ENCODE results near the gene UBTD2.
"Not testable (repeated sequence)": the region's sequence is repeated elsewhere in the genome, so short reads cannot be mapped to it uniquely, and the experiment has no call there.

The UBTD2 gene

DNA sequence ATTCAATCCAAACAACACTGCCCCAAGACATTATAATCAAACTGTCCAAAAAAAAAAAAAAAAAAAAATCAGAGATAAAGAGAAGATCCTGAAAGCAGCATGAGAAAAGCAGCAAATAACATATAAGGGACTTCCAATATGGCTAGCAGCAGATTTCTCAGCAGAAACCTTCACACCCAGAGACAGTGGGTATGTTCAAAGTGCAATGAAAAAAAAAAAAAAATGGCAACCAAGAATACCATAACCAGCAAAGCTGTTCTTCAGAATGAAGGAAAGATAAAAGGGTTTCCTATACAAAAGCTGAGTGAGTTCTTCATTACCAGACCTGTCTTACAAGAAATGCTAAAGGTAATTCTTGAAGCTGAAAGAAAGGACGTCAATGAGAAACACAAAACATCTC lies 32.1 kb downstream of the UBTD2 start:
- DNase-seq (ENCODE audit: low spot score): no peak

- no peak for DNase-seq (ENCODE audit: low spot score)
Observed at GRCh38 chr5:172248637-172249036, 34.9 kb downstream of the UBTD2 start.

DNA sequence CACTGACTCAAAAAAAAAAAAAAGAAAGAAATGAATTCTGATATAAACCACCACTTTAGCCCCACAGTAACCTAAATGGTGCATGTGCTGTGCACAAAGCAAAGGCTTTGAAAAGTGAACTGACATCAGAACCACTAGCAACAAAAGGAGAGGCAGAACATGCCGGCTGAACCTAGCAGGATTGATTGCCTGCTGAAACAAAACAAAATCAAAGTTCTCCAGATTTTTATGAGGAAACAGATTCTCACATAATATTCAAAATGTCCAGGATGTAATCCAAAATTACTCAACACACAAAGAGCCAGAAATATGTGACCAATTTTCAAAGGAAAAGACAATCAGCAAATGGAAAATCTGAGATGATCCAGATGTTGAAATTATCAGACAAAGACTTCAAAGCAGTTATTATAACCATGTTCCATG lies 37.9 kb downstream of the UBTD2 start:
- no peak for DNase-seq (ENCODE audit: low spot score)

DNA sequence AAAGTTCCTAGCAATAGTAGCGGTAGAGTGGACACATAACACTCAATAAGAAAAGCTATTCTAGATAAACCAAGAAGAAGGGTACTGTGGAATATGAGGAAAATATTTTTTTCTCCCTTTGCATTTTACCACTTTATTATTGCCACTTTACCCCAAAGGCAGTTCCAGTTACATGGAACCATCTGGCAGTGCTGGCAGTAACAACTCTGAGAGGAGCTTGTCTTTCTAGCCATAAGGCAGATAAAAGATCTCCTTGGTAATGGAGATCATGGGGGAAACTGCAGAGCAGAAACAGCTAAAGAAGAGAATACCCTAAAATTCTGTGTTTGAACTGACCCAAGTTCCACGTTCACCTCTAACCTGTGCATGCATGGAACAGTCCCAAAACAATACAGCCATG lies 38.5 kb downstream of the UBTD2 start:
- DNase-seq (ENCODE audit: low spot score): no peak

- no peak for DNase-seq (ENCODE audit: low spot score)
Observed at GRCh38 chr5:172243302-172243701, 40.3 kb downstream of the UBTD2 start.

DNA sequence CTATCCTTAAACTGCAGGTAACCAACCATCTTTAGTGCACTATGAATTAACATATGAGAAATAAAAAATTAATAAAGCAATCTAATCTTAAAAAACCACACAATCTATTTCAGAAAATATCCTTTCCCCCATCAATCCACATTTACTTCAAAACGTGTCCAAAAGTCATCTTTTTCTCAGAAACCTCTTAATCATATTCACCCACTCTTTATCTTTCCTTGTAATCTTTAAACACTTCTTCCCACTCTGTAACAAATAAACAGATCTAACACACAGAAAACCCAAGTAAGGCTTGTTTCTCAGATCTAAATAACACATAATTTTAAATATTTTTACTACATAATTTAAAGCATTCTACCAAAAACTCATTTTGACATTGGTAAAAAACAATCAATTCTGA lies 45.2 kb downstream of the UBTD2 start:
- no peak for DNase-seq (ENCODE audit: low spot score)

DNA sequence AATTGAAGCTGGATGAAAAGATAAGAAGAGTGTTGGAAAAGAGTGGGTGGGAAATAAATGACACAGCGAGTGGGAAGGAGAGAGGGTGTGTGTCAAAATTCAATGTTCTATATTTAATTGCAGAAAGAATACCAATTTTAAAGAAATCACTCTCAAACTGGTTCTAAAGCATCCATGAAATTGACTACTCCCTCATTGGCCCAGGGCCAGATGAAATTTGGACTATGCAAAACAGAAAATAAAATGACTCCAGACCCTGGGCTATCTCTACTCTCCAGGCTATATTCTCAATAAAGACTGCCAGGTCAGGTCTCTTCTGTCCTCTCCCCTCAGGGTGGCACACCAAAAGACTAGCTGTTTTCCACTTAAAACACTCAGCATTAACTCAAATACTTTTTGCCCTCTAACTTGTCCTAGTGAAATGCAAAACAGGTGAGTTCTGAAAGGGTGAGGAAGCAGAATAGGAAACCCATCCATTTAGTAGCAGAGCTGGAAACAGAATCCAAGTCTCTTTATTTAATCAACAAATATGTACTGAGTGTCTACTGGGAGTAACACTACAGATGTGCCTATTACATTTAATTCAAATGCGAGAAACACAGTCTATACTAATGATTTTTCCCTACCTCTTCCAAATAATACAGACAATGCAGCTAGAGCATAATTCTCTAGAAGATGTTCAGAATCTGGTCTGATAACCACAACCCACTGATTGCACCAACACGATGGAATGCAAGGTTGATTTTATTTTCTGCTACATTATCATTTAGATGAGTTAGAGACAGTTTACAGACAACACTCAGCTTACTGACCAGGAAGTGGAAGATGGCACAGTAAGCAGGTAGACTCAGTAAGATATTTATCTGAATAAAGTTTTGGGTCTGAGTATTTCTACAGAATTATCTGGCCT lies 47.5 kb downstream of the UBTD2 start:
- DNase-seq (ENCODE audit: low spot score): no peak

DNA sequence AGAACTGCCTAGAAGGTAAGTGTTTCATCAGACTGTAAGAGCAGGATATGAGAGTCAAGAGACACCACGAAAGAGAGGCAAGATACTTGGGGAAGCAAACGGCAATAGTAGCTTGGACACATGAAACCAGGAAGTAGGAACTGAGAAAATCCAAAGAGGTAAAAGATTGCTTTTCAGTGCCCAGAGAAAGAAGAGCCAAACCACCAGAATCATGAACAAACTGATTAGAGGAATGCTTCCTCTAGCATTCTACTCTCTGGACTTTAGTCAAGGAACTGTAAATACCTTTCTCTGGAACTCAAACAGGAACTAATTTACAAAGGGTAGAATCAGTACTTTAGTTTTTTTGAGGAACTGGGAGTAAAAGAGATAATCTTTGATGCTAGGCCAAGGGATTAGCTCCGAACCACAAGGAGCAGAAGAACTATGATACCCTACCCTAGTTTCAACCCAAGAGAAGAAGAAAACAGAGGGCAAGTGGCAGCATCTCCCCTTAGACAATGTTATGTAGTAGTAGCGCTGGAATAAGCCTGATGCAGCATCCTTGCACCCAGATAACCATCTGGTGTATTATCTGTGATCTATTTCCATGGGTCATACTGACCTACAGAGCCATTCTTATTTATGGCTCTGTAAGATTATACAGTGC lies 48.3 kb downstream of the UBTD2 start:
- no peak for DNase-seq (ENCODE audit: low spot score)

- DNase-seq (ENCODE audit: low spot score): no peak
Observed at GRCh38 chr5:172234031-172234430, 49.5 kb downstream of the UBTD2 start.

- DNase-seq (ENCODE audit: low spot score): no peak
Observed at GRCh38 chr5:172229904-172230303, 53.7 kb downstream of the UBTD2 start.

DNA sequence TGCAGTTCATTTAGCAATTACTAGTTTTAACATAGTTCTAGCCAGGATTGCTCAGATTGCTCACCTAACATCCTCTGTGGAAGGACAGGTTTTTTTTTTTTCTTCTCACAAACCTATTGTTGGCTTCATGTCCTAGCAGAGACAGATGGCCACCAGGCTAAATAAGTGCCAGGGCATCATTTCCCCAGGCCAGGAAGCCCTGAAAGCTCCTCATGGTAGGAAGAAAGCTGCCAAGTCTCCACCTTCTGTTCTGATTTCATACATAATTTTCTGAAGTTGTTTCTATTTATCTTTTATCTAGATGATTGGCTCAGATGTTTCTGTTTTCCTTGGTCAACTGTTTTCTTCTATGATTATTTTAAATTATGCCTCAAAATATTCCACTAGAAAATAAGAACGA lies 58.6 kb downstream of the UBTD2 start:
- no peak for DNase-seq (ENCODE audit: low spot score)

DNA sequence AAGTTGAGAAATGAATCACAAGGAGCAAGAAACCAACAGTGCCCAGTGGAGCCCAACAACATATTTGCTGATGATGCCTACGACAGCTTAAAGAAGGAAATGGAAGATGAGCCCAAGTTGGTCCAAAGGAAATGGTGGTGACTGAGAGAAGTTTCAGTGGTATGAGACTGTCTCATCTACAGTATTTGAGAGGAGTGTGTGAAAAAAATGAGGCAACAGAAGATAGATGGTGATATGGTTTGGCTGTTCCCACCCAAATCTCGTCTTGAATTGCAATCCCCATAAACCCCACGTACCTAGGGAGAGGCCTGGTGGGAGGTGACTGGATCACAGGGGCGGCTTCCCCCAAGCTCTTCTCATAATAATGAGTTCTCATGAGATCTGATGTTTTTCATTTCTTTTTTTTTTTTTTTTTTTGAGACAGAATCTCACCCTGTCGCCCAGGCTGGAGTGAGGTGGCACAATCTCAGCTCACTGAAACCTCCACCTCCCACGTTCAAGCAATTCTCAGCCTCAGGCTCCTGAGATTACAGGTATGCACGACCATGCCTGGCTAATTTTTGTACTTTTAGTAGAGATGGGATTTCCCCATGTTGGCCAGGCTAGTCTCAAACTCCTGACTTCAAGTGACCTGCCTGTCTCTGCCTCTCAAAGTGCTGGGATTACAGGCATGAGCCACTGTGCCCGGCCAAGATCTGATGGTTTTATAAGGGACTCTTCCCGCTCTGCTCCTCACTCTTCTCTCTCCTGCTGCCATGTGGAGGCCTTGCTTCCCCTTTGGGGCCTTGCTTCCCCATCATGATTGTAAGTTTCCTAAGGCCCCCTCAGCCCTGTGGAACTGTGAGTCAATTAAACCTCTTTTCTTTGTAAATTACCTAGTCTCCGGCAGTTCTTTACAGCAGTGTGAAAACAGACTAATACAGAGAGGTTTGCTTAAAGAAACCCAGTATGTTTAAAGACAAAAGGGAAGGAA lies 59.4 kb downstream of the UBTD2 start:
- no peak for DNase-seq (ENCODE audit: low spot score)

DNA sequence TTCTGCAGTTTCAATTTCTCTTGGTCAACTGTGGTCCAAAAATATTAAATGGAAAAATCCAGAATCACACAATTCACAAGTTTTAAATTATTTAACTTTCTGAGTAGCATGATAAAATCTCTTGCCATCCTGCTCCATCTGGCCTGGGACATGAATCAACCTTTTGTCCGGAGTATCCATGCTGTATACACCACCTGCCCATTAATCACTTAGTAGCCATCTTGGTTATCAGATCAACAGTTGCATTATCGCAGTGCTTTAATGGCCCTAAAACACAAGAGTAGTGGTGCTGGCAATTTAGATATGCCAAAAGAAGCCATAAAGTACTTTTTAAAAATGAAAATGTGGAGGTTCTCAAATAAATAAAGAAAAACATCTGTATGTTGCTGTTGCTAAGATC lies 64.3 kb downstream of the UBTD2 start:
- DNase-seq (ENCODE audit: low spot score): no peak

DNA sequence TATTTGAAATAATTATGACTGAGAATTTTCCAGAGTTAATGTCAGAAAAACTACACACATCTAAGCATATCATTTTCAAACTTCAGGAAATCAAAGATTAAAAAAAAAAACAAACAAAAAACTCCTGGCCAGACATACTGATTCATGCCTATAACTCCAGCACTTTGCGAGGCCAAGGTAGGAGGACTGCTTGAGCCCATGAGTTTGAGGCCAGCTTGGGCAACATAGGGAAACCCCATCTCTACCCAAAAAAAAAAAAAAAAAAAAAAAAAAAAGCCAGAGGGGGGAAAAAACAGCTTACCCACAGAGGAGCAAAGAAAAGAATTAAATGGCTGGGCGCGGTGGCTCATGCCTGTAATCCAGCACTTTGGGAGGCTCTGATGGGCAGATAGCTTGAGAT lies 67.2 kb downstream of the UBTD2 start:
- DNase-seq (ENCODE audit: low spot score): no peak

- no peak for DNase-seq (ENCODE audit: low spot score)
Observed at GRCh38 chr5:172213126-172213525, 70.4 kb downstream of the UBTD2 start.

GRCh38 chr5:172211676-172212075 lies 71.9 kb downstream of the UBTD2 start:
- no peak for DNase-seq (ENCODE audit: low spot score)

DNA sequence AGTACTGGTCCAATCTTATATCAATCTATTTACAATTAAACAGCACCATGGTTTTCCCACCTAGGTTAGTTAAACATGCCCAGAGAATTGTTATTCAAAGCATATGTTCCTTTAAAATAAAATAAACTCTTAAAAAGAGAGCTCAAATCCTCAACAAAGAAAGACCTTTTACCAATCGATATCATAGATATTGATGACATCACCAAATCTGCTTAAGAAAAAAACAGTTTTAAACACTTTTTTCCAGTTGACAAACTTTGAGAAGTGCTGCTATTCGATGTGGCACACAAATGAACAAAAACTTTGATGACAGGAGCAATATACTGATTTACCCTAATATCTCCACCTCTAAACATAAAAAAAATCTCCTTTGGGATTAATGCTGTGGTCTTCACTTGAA lies 73.8 kb downstream of the UBTD2 start:
- DNase-seq (ENCODE audit: low spot score): no peak

DNA sequence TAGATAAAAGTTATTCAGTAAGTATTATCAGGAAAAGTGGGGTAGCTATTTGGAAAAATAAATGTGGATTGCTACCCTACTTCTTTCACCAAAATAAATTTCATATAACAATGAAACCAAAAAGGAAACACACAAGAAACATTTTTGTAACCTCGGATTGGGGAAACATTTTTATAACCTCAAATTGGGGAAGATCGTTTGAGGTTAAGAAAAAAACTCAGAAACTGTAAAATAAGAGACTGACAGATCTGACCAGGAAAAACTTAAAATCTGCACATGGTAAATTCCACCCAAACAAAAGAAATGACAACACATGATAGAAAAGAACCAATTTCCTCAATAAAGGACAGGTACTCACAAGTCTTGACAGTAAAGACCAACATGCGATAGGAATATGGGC lies 76.1 kb downstream of the UBTD2 start:
- no peak for DNase-seq (ENCODE audit: low spot score)

DNA sequence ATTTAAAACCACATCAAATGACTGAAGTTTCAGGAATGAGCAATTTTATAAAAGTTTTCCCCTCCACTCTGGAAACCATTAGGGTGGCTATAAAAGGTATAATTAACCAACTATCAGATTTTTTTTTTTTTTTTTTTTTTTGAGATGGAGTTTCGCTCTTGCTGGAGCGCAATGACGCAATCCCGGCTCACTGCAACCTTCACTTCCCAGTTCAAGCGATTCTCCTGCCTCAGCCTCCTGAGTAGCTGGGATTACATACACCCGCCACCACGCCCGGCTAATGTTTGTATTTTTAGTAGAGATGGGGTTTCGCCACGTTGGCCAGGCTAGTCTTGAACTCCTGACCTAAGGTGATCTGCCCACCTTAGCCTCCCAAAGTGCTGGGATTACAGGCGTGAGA lies 77.6 kb downstream of the UBTD2 start:
- DNase-seq (ENCODE audit: low spot score): not testable (repeated sequence)

DNA sequence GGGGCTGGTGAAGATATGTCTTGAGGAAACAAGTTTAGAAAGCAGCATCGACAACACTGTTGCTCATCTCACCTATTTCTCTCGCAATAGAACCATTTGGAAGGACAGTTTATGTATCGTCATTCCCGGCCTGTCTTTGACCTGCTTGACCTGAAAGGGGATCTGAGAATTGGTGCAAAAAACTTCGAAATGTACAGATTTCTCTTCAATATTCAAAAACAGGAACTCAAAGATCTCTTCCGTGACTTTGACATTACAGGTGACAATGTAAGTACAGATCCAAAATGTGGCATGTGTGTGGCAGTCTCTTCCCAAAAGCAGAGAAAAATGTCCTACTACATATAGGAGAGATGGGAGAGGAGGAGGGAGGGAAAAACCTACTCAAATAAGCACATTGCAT lies 83.1 kb downstream of the UBTD2 start:
- no peak for DNase-seq (ENCODE audit: low spot score)

DNA sequence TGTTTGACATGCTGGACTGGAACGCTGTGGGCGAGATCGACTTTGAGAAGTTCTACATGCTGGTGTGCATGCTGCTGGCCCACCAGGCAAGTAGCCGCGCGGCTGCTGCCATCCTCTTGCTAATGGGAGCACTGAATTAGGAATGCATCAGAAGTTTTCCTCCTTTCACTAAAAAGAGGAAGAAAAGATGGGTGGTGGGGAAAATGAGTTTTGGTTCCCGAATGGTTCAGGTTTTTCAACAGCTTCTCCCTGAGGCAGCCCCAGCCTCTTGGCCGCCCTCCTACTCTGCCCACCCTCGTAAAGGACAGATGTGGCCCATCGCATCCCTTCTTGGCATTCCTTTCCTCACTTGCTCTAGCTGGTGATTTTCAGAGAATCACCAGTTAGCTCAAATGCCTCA lies 84.1 kb downstream of the UBTD2 start:
- DNase-seq (ENCODE audit: low spot score): no peak

DNA sequence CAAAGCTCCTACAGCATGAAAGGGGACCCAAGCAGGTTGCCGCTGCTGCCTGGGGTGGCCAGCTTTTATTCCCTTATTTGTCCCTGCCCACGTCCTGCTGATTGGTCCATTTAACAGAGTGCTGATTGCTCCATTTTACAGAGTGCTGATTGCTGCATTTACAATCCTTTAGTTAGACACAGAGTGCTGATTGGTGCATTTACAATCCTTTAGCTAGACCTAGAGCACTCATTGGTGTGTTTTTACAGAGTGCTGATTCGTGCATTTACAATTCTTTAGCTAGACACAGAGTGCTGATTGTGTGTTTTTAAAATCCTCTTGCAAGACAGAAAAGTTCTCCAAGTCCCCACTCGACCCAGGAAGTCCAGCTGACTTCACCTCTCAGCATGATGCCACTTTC lies 85.8 kb downstream of the UBTD2 start:
- DNase-seq (ENCODE audit: low spot score): not testable (repeated sequence)

Data from RKO (cell line).